Islet of Langerhans (tissue), 1 donor: ENCODE results near the gene GLT8D1.
"Not testable (repeated sequence)": the region's sequence is repeated elsewhere in the genome, so short reads cannot be mapped to it uniquely, and the experiment has no call there.

Experiments
- FAIRE-seq: peaks from one replicate; lab custom pipeline; 2011; peaks lifted over from hg19 to GRCh38; lab: Jason Lieb, UNC

GLT8D1 gene

DNA sequence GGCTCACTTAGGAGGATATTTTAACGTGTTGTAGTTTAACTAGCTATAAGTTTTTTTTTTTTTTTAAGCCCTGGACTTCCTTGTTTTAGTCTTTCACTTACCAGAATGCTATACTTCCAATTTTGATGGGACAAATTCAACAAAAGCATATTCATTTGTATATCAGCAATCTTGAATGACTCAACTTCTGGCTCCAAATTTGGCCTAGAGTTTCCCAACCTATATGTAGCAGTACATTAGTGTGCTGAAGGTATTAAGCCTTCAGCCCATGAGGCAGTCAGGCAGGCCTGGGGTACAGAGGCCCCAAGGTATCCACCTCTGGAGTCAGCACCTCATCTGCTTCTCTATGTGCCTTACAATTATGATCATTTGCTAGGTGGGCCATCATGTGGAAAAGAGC lies 25.8 kb downstream of the GLT8D1 start:
- no peak for FAIRE-seq

DNA sequence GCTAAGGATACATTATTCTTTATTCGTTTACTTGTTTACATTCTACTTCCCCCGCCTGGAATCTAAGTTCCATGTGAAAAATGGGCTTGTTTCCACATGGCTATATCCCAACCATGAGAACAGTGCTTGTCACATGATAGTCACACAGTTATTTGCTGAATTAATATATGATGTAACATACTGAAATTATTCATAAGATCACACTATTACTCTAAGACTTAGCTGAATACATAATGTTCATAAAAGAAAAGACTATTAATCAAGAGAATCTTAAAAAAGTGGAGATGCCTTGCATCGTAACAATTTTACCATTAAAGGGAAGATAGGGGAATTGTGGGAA lies 26.4 kb downstream of the GLT8D1 start:
- FAIRE-seq = no peak

DNA sequence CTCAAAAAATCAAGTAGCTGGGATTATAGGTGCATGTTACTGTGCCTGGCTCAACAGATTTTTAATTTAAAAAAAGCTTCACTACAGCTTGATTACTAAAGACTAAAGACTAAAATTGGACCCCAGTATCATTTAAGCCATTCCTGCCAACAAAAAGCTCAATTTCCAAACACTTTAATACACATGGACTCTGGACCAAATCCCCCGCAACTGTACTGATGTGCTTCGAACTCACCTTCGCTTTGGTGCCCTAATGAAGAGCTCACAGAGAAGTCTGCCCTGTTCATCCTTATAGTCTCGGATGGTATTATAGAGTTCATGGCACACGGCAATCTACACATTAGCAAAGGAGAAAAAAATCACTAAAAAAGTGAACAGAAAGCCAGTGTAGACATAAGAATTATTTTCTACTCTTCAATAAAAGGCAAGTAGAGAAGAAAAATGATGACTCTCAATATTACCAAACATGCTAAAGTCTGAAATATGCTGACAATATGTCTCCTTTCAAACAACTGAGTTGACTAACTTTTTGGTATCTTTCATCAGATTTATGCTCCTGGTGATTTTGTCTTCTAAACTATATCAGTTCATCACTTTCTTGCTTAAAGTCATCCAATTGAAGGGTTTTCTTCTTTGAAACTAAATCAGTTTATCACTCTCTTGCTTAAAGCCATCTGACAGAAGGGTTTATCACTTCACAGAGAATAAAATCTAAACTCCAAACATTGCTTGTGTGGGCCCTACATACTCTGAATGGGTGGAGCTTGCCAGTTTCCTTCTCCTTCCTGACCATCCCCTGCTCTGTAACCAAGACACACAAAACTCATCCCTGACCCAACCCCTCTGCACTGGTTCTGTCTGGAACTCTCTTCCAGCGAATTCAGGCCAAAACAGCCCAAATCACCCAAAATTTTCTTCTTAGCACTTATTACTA lies 27.1 kb downstream of the GLT8D1 start:
- FAIRE-seq = no peak

DNA sequence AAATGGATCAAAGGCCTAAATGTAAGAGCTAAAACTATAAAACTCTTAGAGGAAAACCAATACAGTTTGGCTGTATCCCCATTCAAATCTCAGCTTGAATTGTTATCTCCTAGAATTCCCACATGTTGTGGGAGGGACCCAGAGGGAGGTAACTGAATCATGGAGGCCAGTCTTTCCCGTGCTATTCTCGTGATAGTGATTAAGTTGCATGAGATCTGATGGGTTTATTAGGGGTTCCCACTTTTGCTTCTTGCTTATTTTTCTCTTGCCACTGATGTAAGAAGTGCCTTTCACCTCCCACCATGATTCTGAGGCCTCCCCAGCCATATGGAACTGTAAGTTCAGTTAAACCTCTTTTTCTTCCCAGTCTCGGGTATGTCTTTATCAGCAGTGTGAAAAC lies 29.4 kb downstream of the GLT8D1 start:
- not testable (repeated sequence) for FAIRE-seq

DNA sequence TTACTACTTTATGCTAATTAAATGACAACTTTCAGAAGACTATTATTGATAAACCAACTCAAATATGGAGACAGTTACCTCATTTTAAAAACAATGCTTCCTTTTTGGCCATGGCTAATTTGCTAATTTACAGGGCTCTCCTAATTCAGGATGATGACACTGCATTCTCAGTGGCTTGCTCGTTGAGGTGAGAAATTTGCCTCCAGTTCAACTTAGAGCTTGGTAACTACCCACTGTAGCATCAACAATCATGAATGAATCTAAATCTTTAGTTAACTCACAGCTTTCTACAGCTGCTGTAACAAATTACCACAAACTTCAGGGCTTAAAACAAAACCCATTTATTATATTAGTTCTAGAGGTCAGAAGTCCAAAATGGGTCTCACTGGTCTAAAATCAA lies 33.9 kb downstream of the GLT8D1 start:
- FAIRE-seq = no peak

DNA sequence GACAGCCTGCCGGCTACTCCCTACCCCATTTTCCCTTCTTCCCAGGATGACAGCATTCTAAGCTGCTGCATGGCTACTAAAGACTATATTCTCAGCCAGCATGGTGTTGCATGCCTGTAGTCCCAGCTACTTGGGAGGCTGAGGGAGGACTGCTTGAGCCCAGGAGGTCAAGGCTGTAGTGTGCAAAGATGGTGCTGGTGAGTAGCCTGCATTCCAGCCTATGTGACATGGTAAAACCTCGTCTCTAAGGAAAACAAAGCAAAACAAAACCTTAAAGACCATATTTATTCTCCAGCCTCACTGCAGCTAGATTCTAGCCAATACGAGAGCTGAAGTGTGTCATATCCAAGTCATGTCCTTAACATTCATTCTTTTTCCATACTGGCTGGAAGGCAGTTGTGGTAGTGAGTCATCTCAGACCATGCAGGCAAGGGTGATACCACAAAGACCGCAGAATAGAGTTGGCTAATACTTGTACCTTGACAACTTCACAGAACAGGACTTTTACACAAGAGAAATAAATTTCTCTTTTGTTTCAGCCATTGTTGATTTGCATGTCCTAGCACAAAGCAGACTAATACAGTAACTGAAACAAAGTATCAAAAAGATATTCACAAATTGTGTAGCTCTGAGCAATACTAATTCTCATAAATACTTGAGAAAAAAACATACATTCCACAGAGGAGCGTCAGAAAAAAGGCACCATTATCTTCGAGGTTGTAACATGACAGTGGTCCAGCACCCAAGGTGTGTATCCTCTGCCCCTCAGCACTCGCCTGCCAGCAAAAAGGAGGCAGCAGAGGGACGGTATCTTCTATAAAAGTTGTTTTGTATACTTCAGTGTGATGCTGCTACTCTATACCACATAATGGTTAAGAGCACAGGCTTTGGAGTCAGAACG lies 34.7 kb downstream of the GLT8D1 start:
- FAIRE-seq = no peak

DNA sequence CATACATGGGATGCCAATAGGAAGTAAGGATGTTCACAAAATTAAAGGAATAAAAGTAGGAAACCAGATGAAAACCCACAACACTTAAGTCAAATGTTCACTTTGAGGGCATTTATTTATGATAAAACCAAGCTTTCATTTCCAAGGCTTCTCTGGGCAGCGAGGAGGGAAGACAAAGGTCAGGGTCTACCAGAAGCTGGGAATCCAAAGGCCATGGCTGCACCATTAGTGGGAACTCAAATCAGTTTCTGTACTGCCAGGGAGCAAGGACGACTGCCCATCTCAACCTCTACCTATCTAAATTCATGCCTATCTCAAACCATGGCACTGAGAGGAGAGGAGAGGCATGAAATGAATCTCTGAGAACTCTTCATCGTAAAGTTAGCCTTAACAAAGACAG lies 42.5 kb downstream of the GLT8D1 start:
- no peak for FAIRE-seq

DNA sequence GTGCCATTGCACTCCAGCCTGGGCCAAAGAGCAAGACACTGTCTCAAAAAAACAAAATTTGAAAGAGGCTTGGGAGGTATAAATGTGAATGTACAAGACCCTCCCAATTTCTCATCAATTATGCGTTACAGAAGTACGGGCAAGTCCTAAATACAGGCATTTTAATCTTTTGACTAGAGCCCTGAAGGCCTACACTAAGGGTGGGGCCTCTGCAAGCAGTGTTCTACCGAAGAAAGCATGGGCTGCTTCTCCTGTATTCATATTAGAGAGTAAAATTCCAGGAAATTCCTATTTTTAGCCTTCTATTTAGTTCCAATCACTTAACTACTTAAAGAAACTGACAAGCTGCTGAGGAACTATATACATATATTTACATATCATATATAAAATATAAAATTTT lies 45.5 kb downstream of the GLT8D1 start:
- no peak for FAIRE-seq

DNA sequence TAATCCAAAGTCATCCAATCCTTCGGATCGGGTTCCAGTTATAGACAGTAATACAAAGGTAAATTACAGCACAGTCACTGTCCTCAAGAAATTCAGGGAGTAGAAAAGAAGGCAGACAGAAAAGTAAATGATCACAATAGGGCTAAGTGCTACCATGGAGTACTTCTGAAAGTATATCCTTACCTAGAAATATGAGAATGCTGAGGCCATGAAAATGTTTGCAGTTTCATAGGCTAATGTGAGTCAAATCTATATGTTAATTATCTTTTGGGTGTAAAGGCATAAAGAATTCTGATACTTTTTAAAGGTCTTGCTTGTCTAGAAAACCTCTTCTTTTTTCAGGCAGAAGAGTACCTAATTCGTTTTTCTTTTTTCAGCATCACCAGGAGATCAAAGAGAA lies 49.7 kb downstream of the GLT8D1 start:
- no peak for FAIRE-seq

DNA sequence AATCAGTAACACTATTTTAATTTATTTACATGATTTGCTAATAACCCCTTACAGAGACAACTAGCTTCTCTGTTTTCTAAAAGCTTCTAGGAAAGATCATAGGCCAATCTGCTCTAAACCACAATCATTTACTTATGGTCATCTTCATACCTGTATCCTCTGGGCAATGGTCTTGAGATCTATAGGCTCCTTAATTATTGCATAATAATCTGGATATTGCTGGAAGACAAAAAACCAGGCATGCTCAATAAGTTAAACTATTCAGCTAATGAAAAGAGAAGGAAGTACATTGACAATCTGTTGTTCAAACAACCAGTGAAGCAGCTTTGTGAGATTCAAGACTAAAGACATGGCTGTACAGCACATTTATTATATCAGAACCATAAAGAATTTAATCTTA lies 54.0 kb downstream of the GLT8D1 start:
- FAIRE-seq = no peak

DNA sequence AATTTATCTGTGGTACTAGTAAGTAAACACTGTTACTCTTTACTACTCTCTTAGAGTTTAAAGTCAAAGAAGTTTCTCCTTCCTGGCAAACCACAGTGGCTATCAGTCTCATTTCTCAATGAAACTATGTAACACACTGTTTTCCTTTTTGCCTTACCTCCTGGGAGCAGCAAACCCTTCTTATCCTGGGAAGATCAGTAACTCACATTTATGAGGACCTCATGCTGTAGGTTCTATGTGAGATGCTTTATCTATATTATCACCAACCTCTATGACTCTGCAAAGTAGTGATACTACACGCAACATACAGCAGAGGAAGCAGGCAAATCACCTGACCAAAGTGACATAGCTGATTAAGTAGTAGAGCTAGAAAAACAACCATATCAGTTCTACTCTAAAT lies 55.2 kb downstream of the GLT8D1 start:
- FAIRE-seq = no peak

DNA sequence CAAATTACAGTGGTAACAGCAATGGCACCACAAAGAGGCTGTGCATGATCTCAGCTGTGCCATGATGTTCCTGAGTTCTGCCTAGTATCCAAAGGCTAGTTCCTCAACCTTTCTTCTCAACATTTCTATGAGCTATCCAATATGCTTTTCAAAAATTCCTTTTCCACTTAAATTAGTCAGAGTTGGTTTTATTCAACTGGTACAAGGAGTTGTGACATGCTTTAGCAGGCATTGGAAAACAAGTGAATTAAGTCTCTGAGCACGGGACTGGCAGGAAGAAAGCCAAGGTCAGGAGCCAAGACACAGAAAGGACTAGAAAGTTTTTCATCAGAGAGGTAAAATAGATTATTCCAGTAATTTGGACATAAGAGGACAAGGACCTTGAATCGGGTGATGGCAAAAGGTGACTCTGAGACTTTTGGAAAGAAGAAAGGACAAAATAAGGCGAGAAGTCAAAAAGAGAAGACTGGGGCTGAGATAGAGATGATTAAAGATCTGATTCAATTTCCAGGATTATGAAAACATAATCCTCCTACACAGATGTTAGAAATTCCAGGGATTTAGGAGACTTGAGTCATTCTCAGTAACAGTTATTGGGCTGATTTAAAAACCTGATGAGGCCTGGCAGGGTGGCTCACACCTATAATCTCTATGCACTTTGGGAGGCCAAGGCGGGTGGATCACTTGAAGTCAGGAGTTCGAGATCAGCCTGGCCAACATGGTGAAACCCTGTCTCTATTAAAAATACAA lies 56.0 kb downstream of the GLT8D1 start:
- FAIRE-seq = no peak

DNA sequence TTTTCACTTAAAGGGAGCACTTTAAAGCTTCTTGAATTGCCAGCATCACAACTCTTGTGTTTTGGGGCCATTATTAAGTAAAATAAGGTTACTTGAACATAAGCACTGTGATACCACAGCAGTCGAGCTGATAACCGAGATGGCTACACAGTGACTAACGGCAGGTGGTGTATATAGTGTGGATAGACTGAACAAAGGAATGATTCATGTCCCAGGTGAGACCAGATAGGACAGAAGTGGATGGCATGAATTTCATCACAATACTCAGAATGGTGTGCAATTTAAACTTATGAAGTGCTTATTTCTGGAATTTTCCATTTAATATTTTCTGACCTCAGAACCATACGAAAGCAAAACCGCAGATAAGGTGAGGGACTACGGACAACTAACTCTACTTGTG lies 60.0 kb downstream of the GLT8D1 start:
- no peak for FAIRE-seq
